ENCODE measurements around the gene TREM2. TPM values are rescaled to one million over a fixed set of nuclear protein-coding genes. Genes with fewer than 3 reads are reported as not detected.

The TREM2 gene
- total RNA-seq, 1 donor: not detected

- DNase-seq (ENCODE audit: low read depth in 2 of 3, low spot score in 2 of 3): no peak
These were observed 21.8 kb upstream of the TREM2 start for GRCh38 chr6:41184761-41185160.

- DNase-seq (ENCODE audit: low read depth in 2 of 3, low spot score in 2 of 3): peak; percentile 21 to 87 (median 75)
These were observed 19.4 kb upstream of the TREM2 start for GRCh38 chr6:41182069-41183034.

GRCh38 chr6:41181566-41181965 is 18.6 kb upstream of the TREM2 start:
- no peak for DNase-seq (ENCODE audit: low read depth in 2 of 3, low spot score in 2 of 3)

DNA sequence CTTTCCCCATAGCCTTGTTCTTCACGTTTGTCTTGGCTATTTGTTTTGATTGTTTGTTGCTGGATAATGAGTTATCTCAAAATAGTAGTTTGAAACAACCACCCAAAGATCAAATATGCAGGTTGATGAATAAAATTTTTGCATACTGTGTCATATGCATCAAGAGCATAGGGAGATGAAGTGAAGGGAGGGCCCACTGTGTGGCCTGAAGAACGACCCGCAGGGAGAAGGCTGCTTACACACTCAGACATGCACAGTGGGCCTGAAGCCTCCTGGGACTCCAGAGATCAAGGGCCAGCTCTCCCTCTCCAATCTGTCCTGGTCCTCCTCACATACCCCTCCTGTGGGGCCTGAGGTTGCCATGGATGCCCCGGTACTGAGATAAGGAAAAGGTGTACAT is 16.2 kb upstream of the TREM2 start:
- DNase-seq (ENCODE audit: low read depth in 2 of 3, low spot score in 2 of 3): no peak

GRCh38 chr6:41177695-41178094 is 14.8 kb upstream of the TREM2 start:
- no peak for DNase-seq (ENCODE audit: low read depth in 2 of 3, low spot score in 2 of 3)

DNA sequence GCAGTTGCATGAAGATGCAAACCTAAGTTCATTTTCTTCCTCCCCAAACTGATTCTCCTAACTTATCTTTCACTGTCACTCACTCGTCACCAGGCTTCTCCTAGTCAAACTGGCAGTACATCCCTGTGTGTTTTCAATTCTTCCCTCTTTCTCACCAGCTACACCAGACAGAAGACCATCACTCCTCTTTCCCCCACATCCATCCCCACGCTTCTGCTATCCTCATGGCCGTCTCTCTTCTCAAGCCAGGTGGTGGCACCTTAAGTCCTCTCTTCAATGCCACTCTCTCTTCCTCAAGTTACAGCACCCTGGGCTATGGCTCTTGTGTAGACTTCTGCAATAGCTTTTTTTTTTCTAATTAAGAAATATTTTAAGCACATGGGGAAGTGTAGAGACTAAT is 14.4 kb upstream of the TREM2 start:
- DNase-seq (ENCODE audit: low read depth in 2 of 3, low spot score in 2 of 3): no peak

DNA sequence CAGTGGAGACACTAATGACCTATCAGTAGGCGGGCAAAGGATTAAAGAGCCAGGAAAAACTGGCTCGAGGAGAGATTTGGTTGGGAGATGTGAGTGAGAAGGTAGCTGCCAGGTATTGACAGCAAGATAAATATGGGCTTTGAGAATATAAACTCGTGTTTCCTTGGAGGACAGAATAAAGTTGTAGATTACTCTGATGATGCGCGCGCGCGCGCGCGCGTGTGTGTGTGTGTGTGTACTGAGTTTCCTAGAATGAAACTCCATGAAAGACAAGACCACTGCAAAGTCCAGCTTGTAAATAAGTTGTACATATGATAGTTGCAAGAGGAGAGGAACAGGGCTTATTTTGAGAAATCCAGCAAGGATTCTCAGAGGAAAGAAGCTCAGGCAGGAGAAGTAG is 13.3 kb upstream of the TREM2 start:
- DNase-seq (ENCODE audit: low read depth in 2 of 3, low spot score in 2 of 3): no peak

- DNase-seq (ENCODE audit: low read depth in 2 of 3, low spot score in 2 of 3): no peak
These were observed 12.2 kb upstream of the TREM2 start for GRCh38 chr6:41175084-41175483.

GRCh38 chr6:41174610-41175009 is 11.7 kb upstream of the TREM2 start:
- peak in 1 of 3 donors; percentile 35 for DNase-seq (ENCODE audit: low read depth in 2 of 3, low spot score in 2 of 3)

- no peak for DNase-seq (ENCODE audit: low read depth in 2 of 3, low spot score in 2 of 3)
These were observed 9.0 kb upstream of the TREM2 start for GRCh38 chr6:41171908-41172307.

DNA sequence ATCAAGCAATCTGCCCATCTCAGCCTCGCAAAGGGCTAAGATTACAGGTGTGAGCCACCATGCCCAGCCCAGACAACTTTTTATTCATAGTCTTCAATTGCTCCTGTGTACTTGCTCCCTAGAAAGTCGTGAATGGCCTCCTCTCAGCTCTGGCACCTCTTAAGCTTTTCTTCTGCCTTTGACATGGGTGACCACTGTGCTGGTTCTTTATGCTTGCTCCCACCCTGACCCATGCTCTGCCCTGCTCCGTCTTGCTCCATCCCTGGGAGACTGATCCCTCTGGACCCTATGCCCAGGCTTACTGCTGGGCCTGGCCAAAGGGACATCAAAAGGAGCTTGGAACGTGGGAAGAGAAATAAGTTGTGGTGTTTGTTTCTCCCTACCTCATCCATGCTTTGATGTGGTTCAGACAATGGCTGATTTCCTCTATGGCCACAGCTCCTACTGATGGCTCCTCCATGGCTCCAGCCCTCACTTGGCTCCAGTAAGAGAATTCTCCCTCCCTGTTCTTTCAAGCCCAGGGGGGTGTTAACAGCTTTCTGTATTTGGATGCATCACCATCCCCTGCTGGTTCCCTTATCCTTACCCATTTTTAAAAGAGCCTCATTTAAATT is 7.7 kb upstream of the TREM2 start:
- no peak for DNase-seq (ENCODE audit: low read depth in 2 of 3, low spot score in 2 of 3)

DNA sequence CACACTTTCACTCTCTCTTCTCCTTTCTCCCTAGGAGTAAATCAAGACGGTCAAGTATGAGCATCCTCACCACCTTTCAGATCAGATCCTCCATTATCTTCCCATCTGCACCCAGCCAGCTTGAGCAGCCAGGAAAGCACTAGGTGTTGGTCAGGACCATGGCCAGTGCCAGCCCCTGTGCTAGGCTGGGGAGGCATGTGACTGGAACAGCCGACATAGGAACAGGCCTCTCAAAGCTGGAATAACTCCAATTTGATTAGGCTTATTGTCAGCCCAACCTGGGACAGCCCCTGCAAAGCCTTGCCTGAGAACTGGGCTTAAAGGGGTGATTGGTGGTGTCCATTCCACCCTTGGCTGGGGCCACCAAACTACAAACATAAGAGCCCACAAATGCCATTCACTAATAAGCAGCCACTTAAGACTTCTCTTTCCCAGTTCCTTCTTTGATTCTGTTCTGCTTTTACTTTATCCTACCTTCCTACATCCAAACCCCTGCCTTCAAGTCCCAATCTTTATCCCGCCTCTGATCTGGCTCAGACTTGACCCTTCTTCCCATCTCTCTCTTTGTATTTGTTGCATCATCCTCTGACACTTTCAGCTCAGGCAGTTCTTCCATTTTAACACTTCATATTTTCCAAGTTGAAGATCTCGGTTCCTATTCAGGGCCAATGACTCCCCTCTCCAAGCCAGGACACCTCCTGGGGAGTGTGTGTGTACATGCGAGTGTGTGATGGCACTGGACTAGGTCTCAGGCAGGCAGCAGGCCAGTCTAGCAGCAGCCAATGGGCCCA is 4.5 kb upstream of the TREM2 start:
- peak in 1 of 3 donors; percentile 42 for DNase-seq (ENCODE audit: low read depth in 2 of 3, low spot score in 2 of 3)

DNA sequence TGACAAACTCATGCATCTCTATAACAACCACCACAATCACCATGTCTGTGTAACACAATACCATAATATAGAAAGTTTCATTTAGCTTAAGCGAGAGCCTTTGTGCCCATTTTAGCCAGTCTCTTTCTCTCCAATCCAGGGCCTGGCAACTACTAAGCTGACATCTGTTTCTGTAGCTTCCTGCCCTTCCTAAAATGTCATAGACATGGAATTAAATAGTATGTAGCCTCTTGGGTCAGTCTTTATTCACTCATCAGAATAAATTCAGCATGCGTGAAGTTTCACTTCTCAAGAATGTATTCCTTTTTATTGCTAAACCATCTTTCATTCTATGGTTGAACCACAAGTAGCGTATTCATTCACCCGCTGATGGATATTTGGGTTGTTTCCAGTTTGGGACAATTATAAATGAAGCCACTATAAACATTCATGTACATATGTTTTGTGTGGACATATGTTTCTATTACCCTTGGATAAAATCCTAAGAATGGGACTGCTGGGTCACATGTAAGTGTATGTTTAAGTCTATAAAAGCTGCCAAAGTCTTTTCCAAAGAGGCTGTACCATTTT is 1.7 kb upstream of the TREM2 start:
- DNase-seq (ENCODE audit: low read depth in 2 of 3, low spot score in 2 of 3): no peak

DNA sequence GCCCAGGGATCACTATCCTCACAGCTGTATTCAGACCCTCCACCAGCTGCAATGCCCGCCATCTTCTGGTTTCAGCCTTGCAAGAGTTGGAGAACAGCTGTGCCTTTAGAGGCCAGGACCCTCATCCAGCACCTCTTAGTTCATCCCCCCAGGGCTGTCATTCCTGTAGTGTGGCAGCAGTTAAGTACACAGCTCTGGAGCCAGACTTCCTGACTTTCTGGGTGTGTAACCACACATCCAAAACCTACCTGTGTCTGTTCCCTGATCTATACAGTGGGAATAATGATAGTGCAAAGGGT is 452 bp upstream of the TREM2 start:
- DNase-seq (ENCODE audit: low read depth in 2 of 3, low spot score in 2 of 3): no peak

DNA sequence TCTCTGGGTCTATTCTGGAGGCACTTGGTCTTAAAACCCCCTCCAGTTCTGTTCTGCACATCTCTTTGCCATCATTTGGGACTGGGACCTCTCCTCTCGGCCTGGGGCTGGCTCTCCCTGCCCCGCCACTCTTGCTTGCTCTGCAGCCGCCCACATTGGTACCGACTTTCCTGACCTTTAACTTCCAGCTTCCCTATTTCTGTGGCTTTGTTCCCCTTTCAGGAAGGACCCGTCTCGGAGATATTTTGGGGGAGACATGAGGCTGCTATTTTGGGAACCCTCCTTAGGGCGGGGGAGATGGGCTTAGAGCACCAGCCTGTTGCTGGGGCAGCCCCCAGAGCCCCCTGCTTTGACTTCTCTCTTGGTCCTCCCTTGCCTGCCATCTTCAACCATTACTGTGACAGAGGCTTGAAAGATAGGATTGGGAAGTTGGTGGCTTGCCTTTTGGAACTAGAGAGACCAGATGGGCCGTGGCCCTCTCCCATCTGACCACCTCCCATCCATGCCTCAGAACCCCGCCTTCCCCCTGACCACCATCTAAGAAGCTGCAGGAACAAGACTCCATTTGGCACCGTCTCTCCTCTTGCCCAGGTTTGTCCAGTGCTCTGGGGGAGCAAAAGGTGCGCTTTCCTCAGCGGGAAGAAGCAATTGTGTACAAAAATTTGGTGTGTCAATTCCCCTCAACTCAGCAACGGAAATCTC is 914 bp downstream of the TREM2 start:
- no peak for DNase-seq (ENCODE audit: low read depth in 2 of 3, low spot score in 2 of 3)

DNA sequence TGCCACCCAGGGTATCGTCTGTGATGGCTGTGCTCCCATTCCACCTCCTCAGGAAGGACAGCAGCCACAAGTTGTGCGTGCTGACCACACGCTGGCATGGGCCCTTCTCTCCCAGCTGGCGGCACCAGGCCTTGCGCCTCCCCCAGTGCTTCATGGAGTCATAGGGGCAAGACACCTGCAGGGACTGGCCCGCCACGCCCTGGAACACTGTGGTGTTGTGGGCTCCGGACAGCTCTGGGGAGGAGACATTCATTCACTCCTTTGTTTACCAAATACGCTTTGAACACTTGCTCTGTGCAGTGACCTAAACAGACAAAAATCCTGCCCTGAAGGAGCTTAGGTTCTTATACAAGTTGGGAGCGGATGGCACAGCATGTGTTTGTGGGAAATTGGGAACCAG is 1.5 kb downstream of the TREM2 start:
- no peak for DNase-seq (ENCODE audit: low read depth in 2 of 3, low spot score in 2 of 3)

DNA sequence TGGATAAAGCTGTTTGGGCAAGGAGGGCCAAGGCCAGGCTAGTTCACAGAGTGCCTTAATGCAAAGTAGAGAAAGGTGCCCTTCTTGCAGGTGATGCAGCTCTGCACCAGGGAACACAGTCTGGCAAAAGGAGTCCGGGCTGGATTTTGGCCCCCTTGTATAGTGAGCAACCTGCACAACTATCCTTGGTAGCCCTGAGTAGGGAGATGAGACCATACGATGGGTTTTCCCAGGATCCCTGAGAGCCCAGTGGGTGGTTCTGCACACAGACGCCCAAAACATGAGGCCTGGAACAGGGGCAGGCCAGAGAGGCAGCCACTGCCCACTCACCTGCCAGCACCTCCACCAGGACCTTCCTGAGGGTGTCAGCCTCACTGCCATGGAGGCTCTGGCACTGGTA is 2.0 kb downstream of the TREM2 start:
- DNase-seq (ENCODE audit: low read depth in 2 of 3, low spot score in 2 of 3): no peak

DNA sequence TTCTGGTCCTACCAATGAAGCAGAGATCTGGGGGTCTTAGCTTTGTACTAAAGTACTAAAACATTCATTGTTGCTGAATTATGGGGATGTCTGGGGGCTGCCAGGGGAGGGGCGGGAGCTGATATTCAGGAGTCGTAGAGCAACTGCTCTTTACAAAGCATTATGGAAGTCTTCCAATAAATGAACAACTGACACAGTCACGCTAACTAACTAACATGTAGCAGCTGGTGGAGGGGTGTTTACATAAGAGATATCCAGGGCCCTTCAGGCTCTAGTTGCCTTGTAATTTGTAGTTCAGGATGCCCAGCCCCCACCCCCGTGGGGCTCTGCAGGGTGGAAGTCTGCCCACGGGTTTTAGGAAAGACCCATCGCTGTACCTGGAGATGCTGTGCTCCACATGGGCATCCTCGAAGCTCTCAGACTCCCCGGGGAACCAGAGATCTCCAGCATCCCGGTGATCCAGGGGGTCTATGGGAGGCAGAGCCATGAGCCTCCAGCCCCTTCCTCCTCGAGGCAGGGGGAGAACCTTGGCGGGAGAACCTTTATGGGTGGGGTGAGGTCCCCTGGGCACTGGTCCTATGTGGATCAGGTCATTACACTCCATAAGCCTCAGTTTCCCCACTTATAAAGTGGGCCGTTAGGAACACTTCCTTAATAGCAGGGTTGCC is 3.4 kb downstream of the TREM2 start:
- DNase-seq (ENCODE audit: low read depth in 2 of 3, low spot score in 2 of 3): no peak

DNA sequence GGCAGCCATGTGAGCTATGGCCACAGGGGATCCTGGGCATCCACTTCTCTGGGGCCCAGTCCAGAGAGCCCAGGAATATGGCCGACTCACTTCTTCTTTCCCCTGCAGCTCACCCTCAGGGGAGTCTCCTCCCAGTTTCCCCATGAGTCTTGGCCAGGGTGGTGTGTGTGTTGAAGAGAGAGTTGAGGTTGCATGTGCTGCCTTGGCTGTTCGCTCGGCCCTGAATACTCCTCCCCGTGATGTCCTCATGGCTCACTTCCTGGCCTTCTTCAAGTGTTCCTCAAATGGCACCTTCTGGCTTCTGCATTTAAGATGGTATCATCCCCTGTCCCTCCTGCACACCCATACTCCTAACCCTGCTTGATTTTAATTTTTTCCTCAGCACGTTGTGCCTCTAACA is 5.6 kb downstream of the TREM2 start:
- no peak for DNase-seq (ENCODE audit: low read depth in 2 of 3, low spot score in 2 of 3)

GRCh38 chr6:41156771-41157170 is 6.1 kb downstream of the TREM2 start:
- no peak for DNase-seq (ENCODE audit: low read depth in 2 of 3, low spot score in 2 of 3)

All from hematopoietic multipotent progenitor cell (in vitro differentiated cells).